Prostate gland (tissue), 2 donors: ENCODE measurements around the gene PWWP2B.

Experiments
- CTCF ChIP-seq, 4 experiments: fragments of 200-600 bp in 2 of 4; fragments of 450-650 bp in 2 of 4; sonication (generic) in 2 of 4; IDR thresholded peaks; 1 replicate in 3 of 4; 2 replicates in 1 of 4; pipeline ENCODE4 v1.5.1; 2016 to 2019; ENCODE audit warnings: antibody characterized with exemption in 4 of 4, mild to moderate bottlenecking in 2 of 4, moderate library complexity in 2 of 4
- POLR2A ChIP-seq: fragments of 450-650 bp; IDR thresholded peaks from one replicate; pipeline ENCODE4 v1.6.1; 2016; ENCODE audit warnings: antibody characterized with exemption, mild to moderate bottlenecking
- POLR2AphosphoS5 ChIP-seq: sonication (generic); formaldehyde crosslinking; IDR thresholded peaks from one replicate; pipeline ENCODE4 v1.6.1; 2017; ENCODE audit warnings: antibody characterized with exemption

DNA sequence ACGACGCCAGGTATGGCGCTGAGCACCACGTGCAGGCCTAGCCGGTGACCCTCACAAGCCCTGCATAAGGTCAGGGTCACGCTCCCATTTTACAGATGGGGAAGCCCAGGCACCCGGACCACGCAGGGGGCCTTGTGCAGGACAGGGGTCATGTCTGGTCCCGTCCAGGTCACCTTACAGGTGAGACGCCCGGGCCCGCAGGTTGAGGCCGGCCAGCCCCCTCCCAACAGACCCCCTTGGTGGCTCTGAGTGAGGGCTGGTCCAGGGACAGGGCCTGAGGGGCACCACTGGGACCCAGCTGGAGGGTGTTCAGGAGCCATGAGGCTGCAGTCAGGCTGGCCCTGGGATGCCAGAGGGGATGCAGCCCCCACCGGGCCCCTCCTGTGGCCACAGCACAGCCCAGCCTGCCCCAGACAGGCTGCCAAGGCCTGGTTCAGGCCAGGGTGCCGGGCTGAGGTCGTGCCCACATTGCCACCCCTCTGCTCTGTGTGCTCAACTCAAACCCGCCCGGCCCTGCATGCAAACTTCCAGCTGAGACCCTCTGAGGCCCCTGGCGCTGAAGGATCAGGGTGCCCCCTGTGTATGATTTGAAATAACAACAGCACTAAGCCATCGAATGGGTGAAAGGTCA lies 69.0 kb downstream of the PWWP2B start:
- TF ChIP-seq POLR2AphosphoS5 = no peak
- TF ChIP-seq CTCF (IDR thresholded peaks at IDR 0.05) = no peak
- TF ChIP-seq POLR2A = no peak
